ENCODE results near the gene ALOX5AP.

GRCh38 chr13:30743319-30744055, 8.1 kb downstream of the ALOX5AP start:
- TF ChIP-seq CTCF (IDR thresholded peaks at IDR 0.05) (no peak), POLR2A (IDR thresholded peaks at IDR 0.05) (no peak)
